Right hindlimb (tissue), 1 donor: ENCODE data around the gene TAGLN3.

Source experiments
- DNase-seq: peaks from one replicate; pipeline ENCODE4 v3.0.0-alpha.2; 2018

Gene TAGLN3

GRCh38 chr3:112056451-112056929 is 57.8 kb downstream of the TAGLN3 start:
- no peak for DNase-seq

- no peak for DNase-seq
These were observed 60.8 kb downstream of the TAGLN3 start for GRCh38 chr3:112059497-112059896.

GRCh38 chr3:112061152-112061551 is 62.4 kb downstream of the TAGLN3 start:
- DNase-seq, result no peak
